DOHH2 (cell line): ENCODE results near the gene QRFP.

ENCODE experiments used
- EZH2phosphoT487 ChIP-seq: fragments of 200-600 bp; sonication (generic); IDR thresholded peaks from 2 replicates; pipeline ENCODE4 v1.6.1; 2017; ENCODE audit warnings: borderline replicate concordance, mild to moderate bottlenecking, antibody characterized with exemption, low read length, moderate library complexity, mixed read lengths
- TF ChIP-seq, protein P1 (sequence below): fragments of 200-600 bp; sonication (generic); IDR thresholded peaks from one replicate; pipeline ENCODE4 v1.5.1; 2014; ENCODE audit warnings: antibody characterized with exemption, mild to moderate bottlenecking, low read depth, low read length; ENCODE audit not compliant: poor library complexity, severe bottlenecking

DNA sequence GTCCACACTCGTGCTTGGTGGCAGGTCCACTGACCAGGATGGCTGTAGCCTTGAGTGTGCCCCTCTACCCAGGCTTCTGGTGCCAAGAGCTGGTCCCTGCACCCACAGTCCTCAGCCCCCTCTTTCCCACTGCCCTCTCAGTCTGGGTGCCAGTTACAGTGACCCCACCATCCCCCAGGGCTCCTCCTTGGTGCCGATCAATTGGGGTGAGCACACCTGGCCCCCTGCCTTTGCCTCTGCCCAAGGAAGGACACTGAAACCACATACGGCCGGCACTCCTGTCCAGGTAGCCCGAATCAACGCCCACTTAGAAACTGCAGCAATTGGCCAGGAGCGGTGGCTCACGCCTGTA is 18.5 kb upstream of the QRFP start:
- TF ChIP-seq, protein P1, sequence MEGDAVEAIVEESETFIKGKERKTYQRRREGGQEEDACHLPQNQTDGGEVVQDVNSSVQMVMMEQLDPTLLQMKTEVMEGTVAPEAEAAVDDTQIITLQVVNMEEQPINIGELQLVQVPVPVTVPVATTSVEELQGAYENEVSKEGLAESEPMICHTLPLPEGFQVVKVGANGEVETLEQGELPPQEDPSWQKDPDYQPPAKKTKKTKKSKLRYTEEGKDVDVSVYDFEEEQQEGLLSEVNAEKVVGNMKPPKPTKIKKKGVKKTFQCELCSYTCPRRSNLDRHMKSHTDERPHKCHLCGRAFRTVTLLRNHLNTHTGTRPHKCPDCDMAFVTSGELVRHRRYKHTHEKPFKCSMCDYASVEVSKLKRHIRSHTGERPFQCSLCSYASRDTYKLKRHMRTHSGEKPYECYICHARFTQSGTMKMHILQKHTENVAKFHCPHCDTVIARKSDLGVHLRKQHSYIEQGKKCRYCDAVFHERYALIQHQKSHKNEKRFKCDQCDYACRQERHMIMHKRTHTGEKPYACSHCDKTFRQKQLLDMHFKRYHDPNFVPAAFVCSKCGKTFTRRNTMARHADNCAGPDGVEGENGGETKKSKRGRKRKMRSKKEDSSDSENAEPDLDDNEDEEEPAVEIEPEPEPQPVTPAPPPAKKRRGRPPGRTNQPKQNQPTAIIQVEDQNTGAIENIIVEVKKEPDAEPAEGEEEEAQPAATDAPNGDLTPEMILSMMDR, result no peak
- no peak for TF ChIP-seq EZH2phosphoT487
